HepG2 (cell line): Measurements from ENCODE around the gene ULK4. TPM values are rescaled to one million over a fixed set of nuclear protein-coding genes. Genes with fewer than 3 reads are reported as not detected.

ENCODE experiments used
- ATAC-seq: fragments of 200-7000 bp; cut with Tn5 transposase; 3 replicates; pipeline ENCODE4 v1.9.1; 2020; ENCODE audit warnings: mild to moderate bottlenecking, moderate library complexity
- BruUV-seq: library from RNA; stranded (reverse); fragments of 400-500 nt; replicated peaks from 2 replicates; lab custom pipeline; 2021; lab: Mats Ljungman, UMichigan
- CTCF ChIA-PET: fragments of 300-600 bp; formaldehyde crosslinking; extraction: SDS; loops from one replicate; lab custom pipeline; 2021; ENCODE audit warnings: low total read pairs, inconsistent platforms, low intra/inter-chr PET ratio; lab: Yijun Ruan, JAX
- POLR2A ChIA-PET: fragments of 350-600 bp; sonication (Branson Sonifier 250); formaldehyde crosslinking; loops from one replicate; lab custom pipeline; 2020; ENCODE audit warnings: antibody characterized with exemption, inconsistent platforms; lab: Yijun Ruan, JAX
- DNase-seq: peaks from one replicate; pipeline ENCODE4 v3.0.0-alpha.2; 2015; ENCODE audit warnings: low spot score
- FAIRE-seq: peaks from 3 replicates; lab custom pipeline; 2011; peaks lifted over from hg19 to GRCh38; lab: Jason Lieb, UNC
- H2AFZ ChIP-seq: one replicate; pipeline ENCODE4 v1.6.1; 2011; ENCODE audit warnings: low read length, inconsistent platforms
- H3K27ac ChIP-seq: fragments of 300-600 bp; 3 replicates; pipeline ENCODE4 v1.8.0; 2011; ENCODE audit warnings: mixed run types, mild to moderate bottlenecking, mixed read lengths, low read length, inconsistent platforms; ENCODE audit not compliant: insufficient read depth; ENCODE audit errors: extremely low read length
- H3K27me3 ChIP-seq, 2 experiments: fragments of 200-600 bp in 1 of 2; 2 replicates in 1 of 2; 3 replicates in 1 of 2; pipeline versions ENCODE4 v1.6.0 to v1.8.0; 2011; ENCODE audit warnings: low read length in 2 of 2, mild to moderate bottlenecking in 2 of 2, moderate library complexity in 2 of 2, inconsistent platforms in 1 of 2; ENCODE audit not compliant: insufficient read depth in 2 of 2, control insufficient read depth in 1 of 2
- H3K36me3 ChIP-seq, 2 experiments: fragments of 200-600 bp in 1 of 2; replicated peaks in 1 of 2; 2 replicates in 1 of 2; 3 replicates in 1 of 2; pipeline versions ENCODE4 v1.5.1 to v1.8.0; 2011; ENCODE audit warnings: low read length in 2 of 2, inconsistent platforms in 1 of 2; ENCODE audit not compliant: insufficient read depth in 2 of 2, control insufficient read depth in 1 of 2
- H3K4me1 ChIP-seq: 2 replicates; pipeline ENCODE4 v1.5.1; 2012; ENCODE audit warnings: low read length, inconsistent platforms; ENCODE audit not compliant: insufficient read depth
- H3K4me2 ChIP-seq: 2 replicates; pipeline ENCODE4 v1.6.0; 2011; ENCODE audit warnings: low read depth, low read length, inconsistent platforms
- H3K4me3 ChIP-seq, 3 experiments: fragments of 200-600 bp in 1 of 3; sonication (generic), shearing (Covaris generic) in 1 of 3; replicated peaks in 1 of 3; 2 replicates each; pipeline ENCODE4 v1.5.1; 2011 to 2016; ENCODE audit warnings: low read length in 3 of 3, inconsistent platforms in 2 of 3, low read depth in 2 of 3, mild to moderate bottlenecking in 2 of 3, control low read depth in 1 of 3, mixed read lengths in 1 of 3; ENCODE audit not compliant: insufficient read depth in 1 of 3
- H3K79me2 ChIP-seq: one replicate; pipeline ENCODE4 v1.6.1; 2011; ENCODE audit warnings: low read length, inconsistent platforms; ENCODE audit not compliant: insufficient read depth
- H3K9ac ChIP-seq: 2 replicates; pipeline ENCODE4 v1.6.0; 2011; ENCODE audit warnings: mild to moderate bottlenecking, low read depth, low read length, inconsistent platforms; ENCODE audit not compliant: insufficient read depth
- H3K9me3 ChIP-seq: 2 replicates; pipeline ENCODE4 v1.5.1; 2012; ENCODE audit warnings: mild to moderate bottlenecking, low read length
- H4K20me1 ChIP-seq: 2 replicates; pipeline ENCODE4 v1.6.0; 2011; ENCODE audit warnings: inconsistent platforms, mild to moderate bottlenecking, low read length, moderate library complexity; ENCODE audit not compliant: insufficient read depth
- ATF6 ChIP-seq: sonication (generic); formaldehyde crosslinking; conservative IDR thresholded peaks from 2 replicates; pipeline ENCODE4 v1.4.0; 2020; ENCODE audit warnings: missing genetic modification reagents
- FOXO4 ChIP-seq: sonication (generic); formaldehyde crosslinking; conservative IDR thresholded peaks from 2 replicates; pipeline ENCODE4 v1.8.1; 2023; ENCODE audit warnings: missing genetic modification reagents
- SMC3 ChIP-seq: IDR thresholded peaks from 2 replicates; pipeline ENCODE4 v1.6.1; 2011; ENCODE audit warnings: low read length, improper control_type of control experiment
- STAG1 ChIP-seq: sonication (generic); formaldehyde crosslinking; IDR thresholded peaks from 2 replicates; pipeline ENCODE4 v1.4.0; 2020; ENCODE audit warnings: missing genetic modification reagents
- YEATS4 ChIP-seq: sonication (generic); formaldehyde crosslinking; IDR thresholded peaks from 2 replicates; pipeline ENCODE4 v1.4.0; 2020; ENCODE audit warnings: missing genetic modification reagents, borderline replicate concordance
- ZNF354B ChIP-seq: sonication (generic); formaldehyde crosslinking; IDR thresholded peaks from 2 replicates; pipeline ENCODE4 v1.8.0; 2022; ENCODE audit warnings: mild to moderate bottlenecking, missing genetic modification reagents
- WGBS: methylation state at CpG from one replicate; pipeline ENCODE4 v1.1.6; 2017; ENCODE audit warnings: low lambda C conversion rate; 5-methylcytosine and 5-hydroxymethylcytosine counted together
- in situ Hi-C: cut with HindIII; loops from 2 replicates; pipeline ENCODE4 v1.10.0; 2017; ENCODE audit warnings: low pct_unique_long_range_greater_than_20kb; ENCODE audit not compliant: extremely low pct_ligation_motif_present
- intact Hi-C: fragments of 100-400 bp; cut with micrococcal nuclease; formaldehyde crosslinking; loops from one replicate; pipeline ENCODE4 v1.10.0; 2022; ENCODE audit not compliant: unreplicated experiment
- polyA plus RNA-seq, 8 experiments: library from polyadenylated mRNA; depleted of rRNA in 3 of 8; stranded (reverse) in 7 of 8; unstranded in 1 of 8; fragments of >200 nt; fragmentation: Illumina TruSeq in 4 of 8; extraction: Trizol in 4 of 8; gene quantifications; 2 replicates each; pipeline versions ENCODE4 v1.2.1 to v1.2.3, GENCODE V29; 2011 to 2016; ENCODE audit warnings: low read depth in 4 of 8, missing spikeins in 1 of 8, mixed read lengths in 1 of 8; ENCODE audit not compliant: insufficient read depth in 1 of 8
- total RNA-seq, 5 experiments: library from RNA; depleted of rRNA; stranded (reverse); fragments of >200 nt; fragmentation: Illumina TruSeq; extraction: Trizol; gene quantifications; 2 replicates each; pipeline ENCODE4 v1.2.3, GENCODE V29; 2016; ENCODE audit warnings: low read depth in 1 of 5

The ULK4 gene
- total and polyA plus RNA-seq, 2 of the 13 experiments (the other 11 are each of a cell fraction or from before 2014, with no cell fraction given), result 6.7 to 11.8 TPM

- in situ Hi-C loops (no loop called here), intact Hi-C loops (loop anchor here (2.0 kb wide), 1 partner anchor 430 kb away; no protein-coding TSS in a partner anchor)
- no peak overlapping the region for H3K9ac ChIP-seq
- peak; percentile 53 for FAIRE-seq
- H3K9me3 ChIP-seq, result no peaks in the 10 kb centered on the region
- H3K27me3 ChIP-seq, result no peaks in the 10 kb centered on the region
- BruUV-seq, result no TSS peak
- H3K4me1 ChIP-seq, result no peaks in the 10 kb centered on the region
- H3K79me2 ChIP-seq, result no peaks in the 10 kb centered on the region
- ChIA-PET POLR2A (no interaction called here), CTCF (no interaction called here)
- H3K36me3 ChIP-seq, result no peaks in the 10 kb centered on the region
- 90% methylated on average over 4 of the region's 4 CpGs for WGBS
- H4K20me1 ChIP-seq, result no peaks in the 10 kb centered on the region
- no peak for DNase-seq
- ATAC-seq, result peak; percentile 66
- H3K4me3 ChIP-seq, result no peak overlapping the region
- TF ChIP-seq ATF6 (CRISPR knock-in tag), result no peak
- peak; percentile 42; the same call in 1 of the 2 replicates for TF ChIP-seq SMC3
- no peak for TF ChIP-seq ZNF354B
- no peak for TF ChIP-seq FOXO4
- TF ChIP-seq YEATS4 (CRISPR knock-in tag), result no peak
- TF ChIP-seq STAG1, result peak; percentile 21; the same call in 1 of the 2 replicates
- no peak overlapping the region for H3K4me2 ChIP-seq
- no peak overlapping the region for H3K27ac ChIP-seq
- no peak overlapping the region for H2AFZ ChIP-seq
Measured at GRCh38 chr3:41450416-41451231, 511.3 kb downstream of the ULK4 start.
